HG02623 (cell line): ENCODE measurements around the gene SLC12A4.
"Not testable (repeated sequence)": the region's sequence is repeated elsewhere in the genome, so short reads cannot be mapped to it uniquely, and the experiment has no call there.

ENCODE experiments used
- ATAC-seq: cut with Tn5 transposase; IDR thresholded peaks from one replicate; pipeline ENCODE4 v1.9.1; 2021; ENCODE audit warnings: moderate library complexity; ENCODE audit not compliant: unreplicated experiment

Gene SLC12A4

GRCh38 chr16:67968400-67969253, at the start of gene SLC12A4:
Gene SLC12A4 (minus strand): TSS chr16:67968637. CDS start chr16:67968553, 84 bp downstream.
- peak; percentile 65 for ATAC-seq

GRCh38 chr16:68015681-68016080, 47.2 kb upstream of the SLC12A4 start, which contains the start of gene DPEP2NB:
Gene DPEP2NB (minus strand): TSS chr16:68015911. CDS start chr16:68015770, 141 bp downstream.
- ATAC-seq, result no peak

DNA sequence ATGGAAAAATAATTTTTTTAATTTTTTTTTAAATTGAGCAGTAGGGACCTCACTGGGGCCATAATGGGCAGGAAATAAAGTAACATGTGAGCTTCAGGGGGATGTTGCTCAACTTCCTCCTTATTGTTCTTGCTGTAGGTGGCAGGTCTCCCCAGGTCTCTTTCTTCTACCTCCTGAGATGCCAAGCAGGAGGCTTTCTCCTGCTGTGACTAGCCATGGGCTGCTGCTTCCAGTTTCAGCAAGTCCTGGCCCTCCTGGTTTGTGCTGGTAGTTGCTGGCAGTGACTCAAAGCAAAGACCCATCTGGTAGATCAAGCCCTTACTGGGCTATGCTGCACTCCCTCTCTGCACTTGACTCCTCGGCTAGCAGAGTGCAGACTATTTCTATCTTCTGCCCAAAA, 45.0 kb upstream of the SLC12A4 start:
- ATAC-seq, result no peak

DNA sequence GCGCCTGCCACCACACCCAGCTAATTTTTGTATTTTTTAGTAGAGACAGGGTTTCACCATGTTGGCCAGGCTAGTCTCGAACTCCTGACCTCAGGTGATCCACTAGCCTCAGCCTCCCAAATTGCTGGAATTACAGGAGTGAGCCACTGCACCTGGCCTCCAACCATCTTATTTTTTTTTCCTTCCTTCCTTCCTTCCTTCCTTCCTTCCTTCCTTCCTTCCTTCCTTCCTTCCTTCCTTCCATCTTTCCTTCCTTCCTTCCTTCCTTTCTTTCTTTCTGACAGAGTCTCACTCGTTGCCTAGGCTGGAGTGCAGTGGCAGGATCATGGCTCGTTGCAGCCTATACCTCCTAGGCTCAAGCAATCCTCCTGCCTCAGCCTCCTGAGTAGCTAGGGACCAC, 41.4 kb upstream of the SLC12A4 start:
- ATAC-seq, result not testable (repeated sequence)

- no peak for ATAC-seq
Measured at GRCh38 chr16:68009157-68009735, 40.8 kb upstream of the SLC12A4 start.

- no peak for ATAC-seq
Measured at GRCh38 chr16:68005786-68006286, 37.4 kb upstream of the SLC12A4 start.

DNA sequence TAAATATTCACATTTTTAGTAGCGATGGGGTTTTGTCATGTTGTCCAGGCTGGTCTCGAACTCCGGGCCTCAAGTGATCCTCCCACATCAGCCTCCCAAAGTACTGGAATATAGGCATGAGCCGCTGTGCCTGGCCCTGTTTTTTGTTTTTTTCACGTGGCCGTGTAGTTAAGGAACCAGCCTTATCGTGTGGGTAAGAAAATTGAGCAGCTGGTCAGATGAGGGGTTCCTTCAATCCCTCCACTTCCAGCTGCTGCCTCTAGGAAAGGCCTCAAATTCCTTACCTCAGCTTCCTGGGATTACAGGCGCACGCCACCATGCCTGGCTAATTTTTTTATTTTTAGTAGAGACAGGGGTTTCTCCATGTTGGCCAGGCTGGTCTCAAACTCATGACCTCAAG, 36.8 kb upstream of the SLC12A4 start:
- ATAC-seq, result no peak

- ATAC-seq, result no peak
Measured at GRCh38 chr16:68003031-68003430, 34.6 kb upstream of the SLC12A4 start.

DNA sequence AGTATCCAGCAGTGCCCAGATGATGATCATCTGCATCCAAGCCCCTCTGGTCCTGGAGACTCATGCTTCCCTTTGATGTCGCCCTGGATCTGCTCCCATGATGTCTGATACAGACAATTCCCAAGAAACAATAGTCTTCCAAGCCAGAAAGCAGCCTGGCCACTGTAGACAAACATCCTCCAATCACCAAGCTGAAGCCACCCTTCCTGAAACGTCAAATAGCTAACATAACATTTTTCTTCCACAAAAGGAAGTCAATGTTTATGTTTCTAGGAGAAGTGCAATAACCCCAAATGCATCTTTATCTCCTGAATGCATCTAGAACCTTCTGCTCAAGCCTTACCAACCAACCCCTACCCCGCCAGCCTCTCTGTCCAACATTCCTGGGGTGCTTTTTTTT, 32.0 kb upstream of the SLC12A4 start:
- no peak for ATAC-seq

DNA sequence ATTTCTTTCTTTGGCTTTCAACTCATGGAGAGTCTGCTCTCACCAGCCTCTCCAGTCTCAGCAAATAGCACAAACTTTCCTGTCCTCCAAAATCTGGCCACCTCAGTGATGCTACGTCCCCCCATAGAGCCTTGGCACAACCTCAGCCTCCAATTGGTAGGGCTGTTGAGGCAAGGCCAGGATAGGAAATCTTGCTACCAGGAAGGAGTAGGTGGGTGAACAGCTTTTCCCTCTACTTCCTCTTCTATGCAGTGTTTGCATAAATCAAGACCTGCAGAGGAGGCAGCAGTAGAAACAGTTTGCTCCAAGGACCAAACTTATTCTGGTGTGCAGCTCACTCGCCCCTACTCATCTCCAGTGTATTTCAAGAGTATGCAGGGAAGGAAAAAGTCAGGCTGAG, 31.5 kb upstream of the SLC12A4 start:
- no peak for ATAC-seq

- ATAC-seq, result not testable (repeated sequence)
Measured at GRCh38 chr16:67998779-67999688, 30.6 kb upstream of the SLC12A4 start, which contains the start of gene DPEP2. Gene DPEP2 (minus strand): TSS chr16:67999484. CDS start chr16:67993212, 6,272 bp downstream.

GRCh38 chr16:67998231-67998778, 29.9 kb upstream of the SLC12A4 start:
- ATAC-seq, result not testable (repeated sequence)

DNA sequence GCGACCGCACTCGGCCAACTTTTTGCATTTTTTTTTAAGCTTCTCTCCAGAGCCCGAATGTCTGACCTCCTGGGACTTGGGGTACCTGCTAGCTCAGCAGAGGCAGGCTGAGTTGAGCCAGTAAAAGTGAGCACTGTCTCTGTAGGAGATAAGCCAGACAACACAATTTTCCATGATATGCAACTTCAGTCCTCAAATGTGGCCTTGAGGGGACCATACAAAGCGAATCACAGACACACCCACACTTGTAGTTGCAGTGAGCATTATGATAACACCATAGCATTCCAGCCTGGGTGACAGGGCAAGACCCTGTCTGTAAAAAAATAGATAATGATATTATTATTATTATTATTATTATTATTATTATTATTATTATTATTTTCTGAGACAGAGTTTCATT, 28.2 kb upstream of the SLC12A4 start:
- ATAC-seq, result no peak

DNA sequence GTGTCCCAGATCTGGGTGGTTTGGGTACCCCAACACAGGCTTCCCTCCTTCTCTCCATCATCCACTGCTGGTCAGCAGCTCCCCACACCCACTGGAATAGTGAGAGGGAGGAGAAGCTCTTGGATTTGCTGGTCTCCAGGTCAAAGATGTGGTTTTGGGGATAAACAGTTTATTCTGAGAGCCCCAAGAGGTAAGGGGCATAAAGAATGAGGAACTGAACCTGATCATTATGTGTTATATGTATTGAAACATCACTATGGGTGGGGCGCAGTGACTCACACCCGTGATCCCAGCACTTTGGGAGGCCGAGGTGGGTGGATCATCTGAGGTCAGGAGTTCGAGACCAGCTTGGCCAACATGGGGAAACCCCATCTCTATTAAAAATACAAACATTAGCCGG, 27.0 kb upstream of the SLC12A4 start:
- ATAC-seq, result no peak

- ATAC-seq, result not testable (repeated sequence)
Measured at GRCh38 chr16:67994040-67994408, 25.6 kb upstream of the SLC12A4 start.

DNA sequence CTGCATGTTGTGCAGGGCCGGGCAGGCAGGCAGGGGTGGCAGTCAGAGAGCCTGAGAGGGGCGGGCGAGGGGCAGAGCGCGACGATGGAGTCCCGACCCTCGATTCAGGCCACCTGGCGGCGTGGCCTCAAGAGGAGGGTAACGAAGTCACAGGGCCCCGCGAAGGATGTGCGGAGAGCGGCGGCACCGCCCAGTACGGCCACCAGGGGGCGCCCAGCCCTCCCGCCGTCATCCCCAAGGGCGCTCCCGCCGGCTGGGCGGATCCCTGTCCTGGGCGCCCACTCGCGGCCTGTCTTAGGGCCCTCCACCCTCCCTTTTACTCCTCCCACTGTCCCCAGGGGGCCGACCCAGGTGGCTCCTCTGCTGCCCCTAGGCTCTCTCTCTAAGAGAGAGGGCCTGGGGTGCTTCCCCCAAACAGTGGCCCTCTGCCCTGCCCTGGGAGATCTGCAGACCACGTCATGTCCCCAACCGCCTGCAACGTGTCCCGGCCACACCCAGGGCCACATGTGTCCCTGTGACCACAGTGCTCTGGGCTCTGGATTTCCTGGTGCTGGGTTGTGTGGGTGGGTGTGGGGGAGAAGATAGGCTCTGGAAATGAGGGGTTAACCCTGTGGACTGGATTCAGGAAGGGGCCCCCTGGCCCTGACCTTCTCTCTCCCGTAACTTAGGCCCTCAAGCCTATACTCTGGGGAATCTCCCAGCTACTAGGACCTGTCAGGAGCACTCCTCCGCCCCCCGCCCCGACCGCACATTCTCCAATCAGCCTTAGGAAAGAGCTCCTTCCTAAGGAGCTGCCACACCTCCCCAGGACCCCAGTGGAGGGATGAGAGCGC, 25.0 kb upstream of the SLC12A4 start:
- peak; percentile 62 for ATAC-seq

GRCh38 chr16:67992661-67993206, 24.3 kb upstream of the SLC12A4 start:
- ATAC-seq, result no peak

- ATAC-seq, result no peak
Measured at GRCh38 chr16:67990018-67990386, 21.6 kb upstream of the SLC12A4 start.

GRCh38 chr16:67989322-67990017, 21.0 kb upstream of the SLC12A4 start:
- no peak for ATAC-seq
